ENCODE results near the gene PFKFB2. TPM values are rescaled to one million over a fixed set of nuclear protein-coding genes. Genes with fewer than 3 reads are reported as not detected.

The PFKFB2 gene
- total RNA-seq, 6 donors from 2014 or later = 25.3 to 95.5 (median 58.0) TPM

GRCh38 chr1:207031632-207032264, 21.3 kb upstream of the PFKFB2 start:
- WGBS, 2 donors = 61 to 74% methylated on average over 5 to 7 of the region's 7 CpGs
- DNase-seq (no peak), ATAC-seq (ENCODE audit: low FRiP score in 2 of 2) (peak in 1 of 2 donors; percentile 44)
- TF ChIP-seq POLR2A (IDR thresholded peaks at IDR 0.05) (peak in 1 of 4 donors; percentile 37), CTCF (IDR thresholded peaks at IDR 0.05) (no peak), POLR2AphosphoS5 (IDR thresholded peaks at IDR 0.05) (no peak), EP300 (IDR thresholded peaks at IDR 0.05) (no peak)
- H3K36me3 ChIP-seq = no peaks in the 10 kb centered on the region
- H3K4me3 ChIP-seq = peak overlapping the region; percentile 18 to 52 (median 45)
- H3K9me3 ChIP-seq = no peaks in the 10 kb centered on the region
- no peaks in the 10 kb centered on the region for H3K27me3 ChIP-seq
- H3K4me1 ChIP-seq = peaks cover 0 to 5% (median 3%) of the 10 kb centered on the region in 4 donors
- peak overlapping the region; percentile 82 to 90 (median 83) for H3K27ac ChIP-seq

- ATAC-seq (ENCODE audit: low FRiP score in 2 of 2) = peak; percentile 73 to 94
- H3K27me3 ChIP-seq = no peaks in the 10 kb centered on the region
- 4 to 5% methylated on average over 1 of the region's 1 CpG for WGBS, 2 donors
- no peaks in the 10 kb centered on the region for H3K9me3 ChIP-seq
- TF ChIP-seq POLR2AphosphoS5 (IDR thresholded peaks at IDR 0.05) (peak; percentile 84 to 91), EP300 (IDR thresholded peaks at IDR 0.05) (peak in 1 of 4 donors; percentile 46), POLR2A (IDR thresholded peaks at IDR 0.05) (peak in 3 of 4 donors; percentile 79 to 95 (median 87)), CTCF (IDR thresholded peaks at IDR 0.05) (no peak)
- H3K4me1 ChIP-seq = peaks cover 0 to 4% (median 0%) of the 10 kb centered on the region in 4 donors
- H3K36me3 ChIP-seq = no peaks in the 10 kb centered on the region
- H3K4me3 ChIP-seq = peak within 1 kb of the TSS; percentile 18 to 52 (median 45)
- DNase-seq = peak in 1 of 2 donors; percentile 90
- H3K27ac ChIP-seq = peak within 1 kb of the TSS; percentile 82 to 90 (median 83)
These were observed 20.5 kb upstream of the PFKFB2 start, which contains the start of gene C1orf116 for GRCh38 chr1:207032528-207033017. Gene C1orf116, minus strand, starts transcription at chr1:207032756. Its CDS starts 5,158 bp downstream, at chr1:207027598.

GRCh38 chr1:207033302-207033701, 19.8 kb upstream of the PFKFB2 start:
- peak overlapping the region in 3 of 4 donors; percentile 51 to 90 (median 70) for H3K27ac ChIP-seq
- no peak for ATAC-seq (ENCODE audit: low FRiP score in 2 of 2)
- no peaks in the 10 kb centered on the region for H3K9me3 ChIP-seq
- TF ChIP-seq EP300 (IDR thresholded peaks at IDR 0.05) (no peak), POLR2AphosphoS5 (IDR thresholded peaks at IDR 0.05) (no peak), POLR2A (IDR thresholded peaks at IDR 0.05) (no peak), CTCF (IDR thresholded peaks at IDR 0.05) (no peak)
- H3K4me3 ChIP-seq = peak overlapping the region in 1 of 4 donors; percentile 52
- H3K36me3 ChIP-seq = no peaks in the 10 kb centered on the region
- H3K4me1 ChIP-seq = peaks cover 0 to 4% (median 0%) of the 10 kb centered on the region in 4 donors
- 50 to 57% methylated on average over 2 of the region's 2 CpGs for WGBS, 2 donors
- no peak for DNase-seq
- no peaks in the 10 kb centered on the region for H3K27me3 ChIP-seq

GRCh38 chr1:207034208-207034607, 18.9 kb upstream of the PFKFB2 start:
- 73% methylated on average over 1 of the region's 1 CpG for WGBS, 2 donors
- Histone ChIP-seq H3K9me3 (no peaks in the 10 kb centered on the region), H3K4me1 (peaks cover 0 to 4% (median 0%) of the 10 kb centered on the region in 4 donors), H3K36me3 (no peaks in the 10 kb centered on the region), H3K27me3 (no peaks in the 10 kb centered on the region), H3K27ac (no peak overlapping the region), H3K4me3 (no peak overlapping the region)
- no peak for TF ChIP-seq POLR2AphosphoS5 (IDR thresholded peaks at IDR 0.05)
- TF ChIP-seq POLR2A (IDR thresholded peaks at IDR 0.05) = no peak
- TF ChIP-seq CTCF (IDR thresholded peaks at IDR 0.05) = no peak
- TF ChIP-seq EP300 (IDR thresholded peaks at IDR 0.05) = no peak
- no peak for ATAC-seq (ENCODE audit: low FRiP score in 2 of 2)
- DNase-seq = no peak

Measured in upper lobe of left lung (tissue), 6 donors.